Measurements from ENCODE around the gene IDI1.
"Not testable (repeated sequence)": the region's sequence is repeated elsewhere in the genome, so short reads cannot be mapped to it uniquely, and the experiment has no call there.

Gene IDI1

DNA sequence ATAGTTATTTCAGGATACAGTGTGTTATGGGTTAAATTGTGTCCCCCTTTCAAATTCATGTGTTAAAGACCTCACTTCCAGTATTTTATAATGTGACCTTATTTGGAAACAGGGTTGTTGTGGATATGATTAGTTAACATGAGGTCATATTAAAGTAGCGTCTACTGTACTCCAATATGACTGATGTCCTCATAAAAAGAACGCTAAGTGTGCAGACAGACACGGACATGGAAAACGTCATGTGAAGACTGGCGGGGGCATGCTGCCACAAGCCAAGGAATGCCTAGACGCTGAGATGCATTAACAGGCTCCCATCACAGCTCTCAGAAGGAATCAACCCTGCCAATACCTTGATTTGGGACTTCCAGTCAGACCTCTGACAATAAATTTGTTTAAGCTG is 5.8 kb upstream of the IDI1 start:
- Mint-ChIP-seq H3K9me3 (no peaks in the 10 kb centered on the region), H3K27me3 (no peaks in the 10 kb centered on the region), H3K36me3 (peaks cover 61% of the 10 kb centered on the region), H3K4me3 (peak overlapping the region; percentile 95), H3K4me1 (peaks cover 83% of the 10 kb centered on the region), H3K27ac (peak overlapping the region; percentile 78)
- DNase-seq, result no peak
- CTCF ChIA-PET, result no interaction called here

DNA sequence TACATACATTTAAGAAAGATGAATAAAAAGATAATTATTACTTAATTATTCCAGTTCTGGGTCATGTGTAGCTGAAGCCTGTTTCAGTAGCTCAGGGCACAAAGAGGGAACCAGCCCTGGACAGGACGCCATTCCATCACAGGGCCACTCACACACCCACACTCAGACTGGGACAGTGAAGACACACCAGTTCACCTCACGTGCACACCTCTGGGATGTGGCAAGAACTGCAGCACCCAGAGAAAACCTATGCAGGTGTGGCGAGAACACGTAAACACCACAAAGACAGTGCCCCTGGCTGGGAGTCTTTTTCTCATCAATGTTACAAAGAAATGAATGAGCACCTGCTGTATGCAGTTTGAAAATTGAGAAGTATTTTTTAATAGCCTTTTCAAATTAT is 1.6 kb upstream of the IDI1 start:
- peaks cover 50% of the 10 kb centered on the region for H3K36me3 Mint-ChIP-seq
- H3K9me3 Mint-ChIP-seq, result no peaks in the 10 kb centered on the region

GRCh38 chr10:1050145-1050544 is 1.2 kb upstream of the IDI1 start:
- H3K27ac Mint-ChIP-seq, result peak overlapping the region; percentile 97
- peak; percentile 46 for DNase-seq
- no peaks in the 10 kb centered on the region for H3K9me3 Mint-ChIP-seq
- peaks cover 54% of the 10 kb centered on the region for H3K36me3 Mint-ChIP-seq
- H3K4me1 Mint-ChIP-seq, result peaks cover 70% of the 10 kb centered on the region
- CTCF ChIA-PET, result no interaction called here
- peak overlapping the region; percentile 97 for H3K4me3 Mint-ChIP-seq
- peaks cover 4% of the 10 kb centered on the region for H3K27me3 Mint-ChIP-seq

More for the DNA sequence above, 1.6 kb upstream of the IDI1 start:
- Mint-ChIP-seq H3K4me3 (peak overlapping the region; percentile 97), H3K27me3 (peaks cover 4% of the 10 kb centered on the region), H3K4me1 (peaks cover 68% of the 10 kb centered on the region), H3K27ac (peak overlapping the region; percentile 97)
- DNase-seq, result peak; percentile 72
- CTCF ChIA-PET, result no interaction called here

DNA sequence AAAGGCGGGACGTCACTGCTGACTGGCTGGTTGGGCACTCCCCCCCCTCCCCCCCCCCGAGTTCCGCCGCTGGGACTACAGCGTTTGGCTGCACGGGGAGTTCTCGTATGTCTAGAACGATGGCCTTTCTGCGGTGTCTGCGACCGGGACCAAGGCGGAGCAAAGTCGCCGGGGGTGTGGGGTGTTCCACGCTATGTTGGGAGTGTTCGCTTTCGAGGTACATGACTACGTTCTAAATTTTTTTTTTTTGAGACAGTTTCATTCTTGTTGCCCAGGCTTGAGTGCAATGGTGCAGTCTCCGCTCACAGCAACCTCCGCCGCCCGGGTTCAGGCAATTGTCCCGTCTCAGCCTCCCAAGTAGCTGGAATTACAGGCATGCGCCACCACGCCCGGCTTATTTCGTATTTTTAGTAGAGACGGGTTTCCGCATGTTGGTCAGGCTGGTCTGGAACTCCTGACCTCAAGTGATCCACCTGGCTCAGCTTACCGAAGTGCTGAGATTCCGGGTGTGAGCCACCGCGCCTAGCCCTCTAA is 573 bp upstream of the IDI1 start:
- H3K27ac Mint-ChIP-seq, result peak overlapping the region; percentile 97
- H3K4me3 Mint-ChIP-seq, result peak overlapping the region; percentile 97
- peaks cover 70% of the 10 kb centered on the region for H3K4me1 Mint-ChIP-seq
- peaks cover 56% of the 10 kb centered on the region for H3K36me3 Mint-ChIP-seq
- H3K27me3 Mint-ChIP-seq, result peaks cover 4% of the 10 kb centered on the region
- DNase-seq, result no peak
- H3K9me3 Mint-ChIP-seq, result no peaks in the 10 kb centered on the region
- CTCF ChIA-PET, result no interaction called here

- peak overlapping the region; percentile 97 for H3K27ac Mint-ChIP-seq
- peak overlapping the region; percentile 97 for H3K4me3 Mint-ChIP-seq
- H3K9me3 Mint-ChIP-seq, result no peaks in the 10 kb centered on the region
- DNase-seq, result peak; percentile 75
- CTCF ChIA-PET, result interaction anchor here (1.0 kb wide), 1 partner anchor 26 kb away, joined by 4 read pairs; no protein-coding TSS in a partner anchor
- peaks cover 58% of the 10 kb centered on the region for H3K36me3 Mint-ChIP-seq
- H3K27me3 Mint-ChIP-seq, result peaks cover 4% of the 10 kb centered on the region
- peaks cover 70% of the 10 kb centered on the region for H3K4me1 Mint-ChIP-seq
Observed at GRCh38 chr10:1048349-1048731, 579 bp downstream of the IDI1 start.

- CTCF ChIA-PET, result interaction anchor here (1.0 kb wide), 1 partner anchor 27 kb away, joined by 4 read pairs; no protein-coding TSS in a partner anchor
- Mint-ChIP-seq H3K9me3 (no peaks in the 10 kb centered on the region), H3K27ac (peak overlapping the region; percentile 97), H3K36me3 (peaks cover 59% of the 10 kb centered on the region), H3K4me3 (peak overlapping the region; percentile 97), H3K27me3 (peaks cover 4% of the 10 kb centered on the region), H3K4me1 (peaks cover 70% of the 10 kb centered on the region)
- DNase-seq, result peak; percentile 52
Observed at GRCh38 chr10:1047937-1048336, 982 bp downstream of the IDI1 start.

- H3K4me1 Mint-ChIP-seq, result peaks cover 53% of the 10 kb centered on the region
- H3K36me3 Mint-ChIP-seq, result peaks cover 54% of the 10 kb centered on the region
- H3K9me3 Mint-ChIP-seq, result no peaks in the 10 kb centered on the region
- peaks cover 4% of the 10 kb centered on the region for H3K27me3 Mint-ChIP-seq
- CTCF ChIA-PET, result interaction anchor here (1.6 kb wide), 1 partner anchor 10 kb away, joined by 3 read pairs; the partner anchor contains the start of gene WDR37
- no peak for DNase-seq
- peak overlapping the region; percentile 96 for H3K27ac Mint-ChIP-seq
- H3K4me3 Mint-ChIP-seq, result peak overlapping the region; percentile 73
Observed at GRCh38 chr10:1045415-1045814, 3.5 kb downstream of the IDI1 start.

DNA sequence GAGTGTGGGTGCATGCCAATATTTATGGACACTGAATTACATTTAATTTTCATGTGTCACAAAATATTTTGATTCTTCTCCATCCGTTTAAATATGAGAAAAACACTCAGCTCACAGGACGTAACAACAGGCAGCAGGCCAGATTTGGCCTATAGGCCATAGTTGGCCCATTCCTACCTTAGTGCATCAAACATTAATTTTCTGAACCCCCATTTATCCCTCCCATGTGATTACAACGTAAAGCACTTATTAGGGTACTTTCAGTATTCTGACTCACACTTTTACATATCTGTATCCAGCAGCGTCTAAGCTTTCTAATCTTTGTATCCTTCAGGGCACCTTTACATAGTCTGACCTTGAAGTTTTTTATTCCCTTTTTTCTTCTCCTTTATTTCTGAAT is 4.0 kb downstream of the IDI1 start:
- Mint-ChIP-seq H3K27me3 (peaks cover 4% of the 10 kb centered on the region), H3K4me3 (peak overlapping the region; percentile 73), H3K27ac (peak overlapping the region; percentile 96), H3K36me3 (peaks cover 58% of the 10 kb centered on the region), H3K9me3 (no peaks in the 10 kb centered on the region), H3K4me1 (peaks cover 55% of the 10 kb centered on the region)
- CTCF ChIA-PET, result interaction anchor here (1.6 kb wide), 1 partner anchor 11 kb away, joined by 3 read pairs; the partner anchor contains the start of gene WDR37
- DNase-seq, result no peak

GRCh38 chr10:1044146-1044545 is 4.8 kb downstream of the IDI1 start:
- Mint-ChIP-seq H3K4me1 (peaks cover 55% of the 10 kb centered on the region), H3K27ac (peak overlapping the region; percentile 96), H3K27me3 (peaks cover 4% of the 10 kb centered on the region), H3K36me3 (peaks cover 58% of the 10 kb centered on the region), H3K4me3 (peak overlapping the region; percentile 73), H3K9me3 (no peaks in the 10 kb centered on the region)
- DNase-seq, result no peak
- CTCF ChIA-PET, result no interaction called here

GRCh38 chr10:1043532-1043995 is 5.4 kb downstream of the IDI1 start:
- DNase-seq, result peak; percentile 50
- Mint-ChIP-seq H3K27ac (peak overlapping the region; percentile 96), H3K4me1 (peaks cover 55% of the 10 kb centered on the region)

GRCh38 chr10:1041514-1041913 is 7.4 kb downstream of the IDI1 start:
- CTCF ChIA-PET, result no interaction called here

More at GRCh38 chr10:1043532-1043995, 5.4 kb downstream of the IDI1 start:
- no peaks in the 10 kb centered on the region for H3K9me3 Mint-ChIP-seq
- no peaks in the 10 kb centered on the region for H3K27me3 Mint-ChIP-seq
- CTCF ChIA-PET, result interaction anchor here (1.4 kb wide), 1 partner anchor 60 kb away, joined by 4 read pairs; no protein-coding TSS in a partner anchor
- H3K36me3 Mint-ChIP-seq, result peaks cover 56% of the 10 kb centered on the region
- H3K4me3 Mint-ChIP-seq, result peak overlapping the region; percentile 73

GRCh38 chr10:1040133-1040532 is 8.8 kb downstream of the IDI1 start:
- H3K4me3 Mint-ChIP-seq, result no peak overlapping the region
- no peaks in the 10 kb centered on the region for H3K9me3 Mint-ChIP-seq
- H3K27me3 Mint-ChIP-seq, result no peaks in the 10 kb centered on the region
- CTCF ChIA-PET, result no interaction called here
- no peak overlapping the region for H3K27ac Mint-ChIP-seq
- no peak for DNase-seq
- H3K36me3 Mint-ChIP-seq, result peaks cover 46% of the 10 kb centered on the region
- H3K4me1 Mint-ChIP-seq, result peaks cover 40% of the 10 kb centered on the region

More at GRCh38 chr10:1041514-1041913, 7.4 kb downstream of the IDI1 start:
- Mint-ChIP-seq H3K36me3 (peaks cover 55% of the 10 kb centered on the region), H3K4me3 (no peak overlapping the region), H3K4me1 (peaks cover 50% of the 10 kb centered on the region), H3K27me3 (no peaks in the 10 kb centered on the region), H3K27ac (no peak overlapping the region), H3K9me3 (no peaks in the 10 kb centered on the region)
- no peak for DNase-seq

GRCh38 chr10:1038769-1039168 is 10.2 kb downstream of the IDI1 start:
- peaks cover 27% of the 10 kb centered on the region for H3K4me1 Mint-ChIP-seq
- DNase-seq, H3K9me3 Mint-ChIP-seq, H3K27me3 Mint-ChIP-seq, CTCF ChIA-PET, H3K27ac Mint-ChIP-seq, H3K4me3 Mint-ChIP-seq: not testable (repeated sequence)
- peaks cover 32% of the 10 kb centered on the region for H3K36me3 Mint-ChIP-seq

DNA sequence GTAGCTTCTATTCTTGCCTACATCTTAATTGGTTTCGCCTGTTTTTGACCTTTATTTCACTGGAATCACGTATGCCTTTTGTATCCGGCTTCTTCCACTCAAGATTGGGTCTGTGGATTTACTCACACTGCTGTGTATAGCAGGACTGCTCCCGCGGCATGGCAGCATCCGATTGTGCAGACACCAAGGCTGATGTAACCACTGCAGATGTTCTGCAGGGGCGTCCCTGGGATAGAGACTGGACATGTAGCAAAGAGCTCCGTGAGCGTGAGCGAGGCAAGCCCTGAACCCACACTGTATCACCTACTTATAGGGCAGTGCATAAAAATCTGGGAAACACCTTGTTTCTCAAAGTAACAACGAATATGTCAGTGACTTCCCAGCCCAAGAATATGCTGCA is 11.8 kb downstream of the IDI1 start:
- Mint-ChIP-seq H3K27ac (no peak overlapping the region), H3K36me3 (peaks cover 22% of the 10 kb centered on the region)
- CTCF ChIA-PET, result no interaction called here

GRCh38 chr10:1036341-1036791 is 12.6 kb downstream of the IDI1 start:
- H3K9me3 Mint-ChIP-seq, result no peaks in the 10 kb centered on the region

More for the DNA sequence above, 11.8 kb downstream of the IDI1 start:
- no peak for DNase-seq
- Mint-ChIP-seq H3K9me3 (no peaks in the 10 kb centered on the region), H3K4me1 (peaks cover 15% of the 10 kb centered on the region), H3K27me3 (no peaks in the 10 kb centered on the region), H3K4me3 (no peak overlapping the region)

More at GRCh38 chr10:1036341-1036791, 12.6 kb downstream of the IDI1 start:
- Mint-ChIP-seq H3K27ac (no peak overlapping the region), H3K4me1 (peaks cover 14% of the 10 kb centered on the region), H3K36me3 (peaks cover 20% of the 10 kb centered on the region), H3K27me3 (no peaks in the 10 kb centered on the region), H3K4me3 (no peak overlapping the region)
- CTCF ChIA-PET, result no interaction called here
- DNase-seq, result no peak

Data from activated naive CD4-positive, alpha-beta T cell treated with anti-CD3 and anti-CD28 coated beads, Interleukin-2, amount 10 ng/mL, durations not matched to agents 7 days and 5 days (primary cell).